ENCODE results near the gene LY6G6D.

GRCh38 chr6:31733734-31734133 lies 18.6 kb downstream of the LY6G6D start:
- TF ChIP-seq CTCF (IDR thresholded peaks at IDR 0.05) (no peak), POLR2A (IDR thresholded peaks at IDR 0.05) (no peak), POLR2AphosphoS5 (IDR thresholded peaks at IDR 0.05) (no peak), EP300 (IDR thresholded peaks at IDR 0.05) (no peak)
